Measurements from ENCODE around the gene EZH1.

EZH1 gene

GRCh38 chr17:42682722-42683403 lies 62.0 kb downstream of the EZH1 start:
- DNase-seq (ENCODE audit: low spot score): peak; percentile 78

DNA sequence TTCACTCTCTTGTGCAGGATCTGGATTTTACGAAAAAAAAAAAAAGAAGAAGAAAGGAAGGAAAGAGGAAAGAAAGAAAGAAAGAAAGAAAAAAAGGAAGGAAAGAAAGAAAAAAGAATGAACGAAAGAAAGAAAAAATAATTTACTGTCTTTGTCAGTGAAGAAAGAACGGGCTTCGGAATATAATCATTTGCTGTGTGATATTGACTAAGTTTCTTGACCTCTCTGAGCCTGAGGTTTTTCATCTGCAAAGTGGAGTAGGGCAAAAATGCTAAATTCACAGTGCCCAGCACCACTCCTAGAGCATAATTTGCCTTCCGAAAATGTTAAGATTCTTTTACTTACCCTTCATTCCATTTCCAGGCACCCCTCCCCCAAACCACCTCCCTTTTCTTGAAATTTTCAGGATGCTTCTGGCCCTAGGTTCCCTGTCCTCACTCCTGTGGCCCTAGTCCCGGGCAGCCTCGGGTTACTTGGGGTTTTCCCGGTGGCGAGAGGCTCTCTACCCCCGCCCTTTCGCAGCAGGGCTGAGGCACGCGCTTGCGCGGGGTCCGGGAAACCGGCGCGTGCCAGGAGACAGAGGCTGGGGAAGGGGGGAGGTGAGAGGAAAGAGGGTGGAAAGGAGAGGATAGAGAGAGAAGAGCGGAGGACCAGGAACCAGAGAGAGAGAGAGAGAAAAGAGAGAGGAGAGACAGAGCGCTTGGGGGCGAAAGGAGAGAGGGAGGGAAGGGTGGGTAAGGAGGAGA lies 62.7 kb downstream of the EZH1 start, which contains the start of gene CNTNAP1:
Gene CNTNAP1, plus strand, starts transcription at position 556 of the 746 bp plus-strand sequence. CDS start 299 bp downstream, outside the sequence.
- peak; percentile 89 for DNase-seq (ENCODE audit: low spot score)

- DNase-seq (ENCODE audit: low spot score): no peak
Measured at GRCh38 chr17:42680331-42680808, 64.5 kb downstream of the EZH1 start.

- DNase-seq (ENCODE audit: low spot score): peak; percentile 87
Measured at GRCh38 chr17:42679492-42680330, 65.1 kb downstream of the EZH1 start.

GRCh38 chr17:42678951-42679491 lies 65.8 kb downstream of the EZH1 start:
- no peak for DNase-seq (ENCODE audit: low spot score)

GRCh38 chr17:42677921-42678781 lies 66.7 kb downstream of the EZH1 start:
- DNase-seq (ENCODE audit: low spot score): peak; percentile 91

DNA sequence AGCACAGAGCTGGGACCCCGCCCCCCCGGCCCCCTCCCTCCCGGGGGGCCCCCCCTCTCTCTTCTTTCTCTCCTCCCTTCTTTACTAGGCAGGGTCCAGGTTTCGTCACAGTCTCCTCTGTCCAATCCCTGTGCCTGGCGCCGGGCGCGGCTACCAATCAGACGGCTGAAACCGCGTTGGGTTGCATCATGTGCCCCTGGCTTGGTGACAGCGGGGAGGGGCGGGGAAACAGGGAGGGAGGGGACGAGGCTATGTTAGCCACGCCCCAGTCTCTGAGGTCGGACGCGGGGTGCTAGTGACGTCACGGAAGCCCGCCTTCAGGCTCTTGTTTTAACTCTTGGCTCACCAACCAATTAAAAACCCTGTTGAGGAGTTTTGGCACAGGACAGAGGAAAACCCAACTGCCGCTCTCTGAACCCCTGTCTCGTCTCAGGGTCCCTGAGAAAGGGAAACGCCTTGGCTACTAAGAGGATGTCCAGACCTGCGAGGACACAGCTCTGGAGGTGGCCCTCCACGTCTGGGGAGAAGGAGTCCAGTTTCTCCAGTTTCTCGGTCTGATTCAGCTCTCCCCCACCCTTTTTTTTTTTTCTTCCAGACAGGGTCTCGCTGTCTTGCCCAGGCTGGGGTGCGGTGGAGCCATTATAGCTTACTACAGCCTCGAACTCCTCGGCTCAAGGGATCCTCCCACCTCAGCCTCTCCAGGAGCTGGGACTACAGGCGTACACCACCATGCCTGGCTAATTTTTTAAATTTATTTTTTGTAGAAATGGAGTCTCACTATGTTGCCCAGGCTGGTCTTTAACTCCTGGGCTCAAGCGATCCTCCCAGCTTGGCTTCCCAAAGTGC lies 67.6 kb downstream of the EZH1 start:
- DNase-seq (ENCODE audit: low spot score): peak; percentile 96

DNA sequence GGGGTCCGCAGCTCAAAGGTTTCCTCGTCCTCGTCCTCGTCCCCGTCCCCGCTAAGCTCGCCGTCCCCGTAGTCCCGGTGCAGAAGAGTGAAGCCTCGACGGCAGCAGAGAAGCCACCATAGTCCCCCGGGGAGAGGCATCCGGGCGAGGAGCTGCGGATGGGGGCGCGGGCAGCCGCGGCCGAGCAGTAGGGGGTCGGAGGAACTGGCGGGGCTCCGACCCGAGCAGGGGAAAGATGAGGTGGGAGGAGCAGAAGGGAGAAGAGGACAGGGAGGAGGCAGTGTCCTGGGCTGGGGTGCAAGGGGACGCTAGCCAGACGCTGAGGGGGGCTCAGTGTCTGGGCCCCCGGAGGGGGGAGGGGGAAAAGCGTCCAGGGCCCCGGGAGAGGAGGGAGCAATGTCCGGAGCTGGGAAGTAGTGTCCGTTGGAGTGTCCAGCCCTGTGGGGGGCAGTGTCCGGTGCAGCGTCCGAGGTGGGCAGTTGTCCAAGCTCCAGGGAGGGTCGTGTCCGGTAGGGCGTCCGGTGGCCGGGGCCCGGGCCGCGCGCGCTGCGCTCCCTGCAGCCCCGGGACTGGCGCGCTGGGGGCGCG lies 68.3 kb downstream of the EZH1 start, which contains the start of gene PLEKHH3:
Gene PLEKHH3, minus strand, starts transcription at position 571 of the 588 bp plus-strand sequence. Its CDS starts 431 bp downstream, at position 140.
- DNase-seq (ENCODE audit: low spot score): no peak

- peak; percentile 60 for DNase-seq (ENCODE audit: low spot score)
Measured at GRCh38 chr17:42675965-42676423, 68.8 kb downstream of the EZH1 start.

- no peak for DNase-seq (ENCODE audit: low spot score)
Measured at GRCh38 chr17:42675348-42675964, 69.4 kb downstream of the EZH1 start.

DNA sequence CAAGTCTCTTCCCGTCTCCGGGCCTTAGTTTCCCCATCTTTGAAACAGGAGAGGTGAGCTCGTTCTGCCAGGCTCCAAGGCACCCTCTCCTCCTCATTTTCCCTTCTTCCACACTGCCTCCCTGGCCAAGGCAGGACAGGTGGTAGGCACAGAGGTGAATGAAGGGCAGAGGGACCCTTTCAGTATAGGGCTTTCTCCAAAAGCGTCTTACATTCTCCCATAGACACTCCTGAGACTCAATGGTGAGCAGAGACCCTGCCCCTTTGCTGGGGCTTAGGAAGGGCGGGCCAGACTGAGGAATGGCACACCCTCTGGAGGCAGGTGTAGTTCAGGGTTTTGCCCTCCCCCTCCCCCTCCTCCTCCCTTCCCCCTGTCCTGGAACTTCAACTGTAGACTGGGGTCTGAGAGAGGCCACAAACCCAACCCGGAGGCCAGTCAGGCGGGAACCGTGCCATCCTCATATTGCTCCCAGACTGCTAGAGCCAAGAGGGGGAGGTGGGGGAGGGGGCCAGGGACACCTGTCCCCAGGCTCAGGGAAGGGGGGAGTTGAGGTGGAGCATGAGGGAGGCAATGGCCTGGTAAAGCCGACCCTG lies 70.0 kb downstream of the EZH1 start:
- DNase-seq (ENCODE audit: low spot score): no peak

- DNase-seq (ENCODE audit: low spot score): peak; percentile 74
Measured at GRCh38 chr17:42673885-42674754, 70.7 kb downstream of the EZH1 start.

DNA sequence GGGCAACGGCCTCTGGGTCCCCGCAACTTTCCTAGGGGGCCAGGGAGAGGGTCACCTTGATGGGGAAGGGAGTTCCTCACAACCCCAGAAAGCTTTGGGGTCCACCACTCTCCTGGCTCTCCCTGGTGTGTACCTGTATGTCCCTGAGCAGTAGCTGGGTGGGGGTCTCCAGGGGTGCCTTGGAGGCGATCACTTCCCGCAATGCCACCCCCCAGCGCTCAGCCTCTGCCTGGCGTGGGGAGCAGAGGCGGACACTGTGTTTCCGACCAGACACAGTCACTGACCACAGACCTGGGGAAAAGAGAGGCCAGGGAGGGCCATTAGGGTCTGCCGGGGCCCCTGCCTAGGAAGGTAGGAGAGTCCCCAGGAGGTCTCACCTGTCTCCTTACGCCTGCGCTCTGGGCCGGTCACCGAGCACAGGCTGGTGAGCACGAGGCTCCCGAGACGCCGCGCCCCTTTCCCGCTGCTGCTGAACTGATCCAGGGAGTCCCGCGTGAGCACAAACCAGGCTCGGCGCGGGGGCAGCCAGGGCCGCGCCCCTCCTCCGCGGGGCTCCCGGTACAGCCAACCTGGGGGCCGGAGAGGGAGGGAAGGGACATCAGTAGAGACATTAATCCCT lies 71.5 kb downstream of the EZH1 start:
- DNase-seq (ENCODE audit: low spot score): no peak

DNA sequence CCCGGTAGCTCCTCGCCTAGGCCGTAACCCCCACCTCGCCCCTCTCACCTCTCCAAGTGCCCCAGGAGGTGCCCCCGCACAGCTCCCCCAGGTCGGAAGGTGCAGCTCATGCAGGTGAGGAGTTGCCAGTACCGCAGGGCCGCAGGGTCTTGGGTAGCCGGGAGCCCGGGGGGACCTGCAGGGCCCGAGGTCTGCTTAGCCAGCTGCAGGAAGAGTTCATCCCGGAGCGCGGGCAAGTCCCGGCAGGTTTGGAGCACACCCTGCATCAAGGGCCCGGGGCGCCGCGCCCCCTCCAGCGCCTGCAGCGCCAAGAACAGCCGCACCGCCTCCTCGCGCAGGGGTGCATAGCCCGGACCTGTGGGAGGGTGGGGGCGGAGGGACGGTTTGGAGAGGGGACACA lies 72.8 kb downstream of the EZH1 start:
- DNase-seq (ENCODE audit: low spot score): no peak

- DNase-seq (ENCODE audit: low spot score): no peak
Measured at GRCh38 chr17:42670789-42671657, 73.8 kb downstream of the EZH1 start.

All from AG20443 (cell line).